Measurements from ENCODE around the gene SOCS2. TPM values are rescaled to one million over a fixed set of nuclear protein-coding genes. Genes with fewer than 3 reads are reported as not detected.

SOCS2 gene
- total and polyA plus RNA-seq, 11 donors, result 9.2 to 46.5 (median 19.0) TPM

DNA sequence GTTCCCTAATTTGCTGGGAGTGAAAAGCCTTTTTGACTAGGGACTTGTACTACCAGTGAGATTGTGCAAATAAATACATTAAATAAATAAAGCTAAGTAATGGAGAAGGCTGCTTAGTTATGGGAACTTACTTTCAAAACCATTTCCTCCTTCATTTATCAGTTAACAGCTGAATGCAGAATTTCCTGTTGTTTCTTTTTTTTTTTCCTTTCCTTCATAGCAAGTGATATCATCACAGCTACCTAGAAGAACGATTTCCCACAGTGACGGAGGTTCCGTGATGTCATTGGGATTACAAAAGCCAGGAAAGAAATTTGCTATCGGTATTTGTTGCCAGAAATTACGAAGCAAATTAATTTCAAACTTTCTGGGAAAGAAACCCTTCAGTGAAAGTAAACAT lies 42.1 kb upstream of the SOCS2 start:
- WGBS, 4 donors, result 37 to 68% (median 44%) methylated on average over 5 of the region's 5 CpGs
- no peak for DNase-seq
- H3K27me3 ChIP-seq, result no peaks in the 10 kb centered on the region
- no peaks in the 10 kb centered on the region for H3K36me3 ChIP-seq
- intact Hi-C loops (cut with DNase I), result no loop called here
- H3K4me1 ChIP-seq, result peaks cover 0 to 3% (median 0%) of the 10 kb centered on the region in 12 donors
- no peak overlapping the region for H3K4me3 ChIP-seq
- no peaks in the 10 kb centered on the region for H3K9me3 ChIP-seq
- H3K27ac ChIP-seq, result no peak overlapping the region
- no peak for ATAC-seq
- no peak for TF ChIP-seq POLR2A (IDR thresholded peaks at IDR 0.05)
- TF ChIP-seq, protein P1, sequence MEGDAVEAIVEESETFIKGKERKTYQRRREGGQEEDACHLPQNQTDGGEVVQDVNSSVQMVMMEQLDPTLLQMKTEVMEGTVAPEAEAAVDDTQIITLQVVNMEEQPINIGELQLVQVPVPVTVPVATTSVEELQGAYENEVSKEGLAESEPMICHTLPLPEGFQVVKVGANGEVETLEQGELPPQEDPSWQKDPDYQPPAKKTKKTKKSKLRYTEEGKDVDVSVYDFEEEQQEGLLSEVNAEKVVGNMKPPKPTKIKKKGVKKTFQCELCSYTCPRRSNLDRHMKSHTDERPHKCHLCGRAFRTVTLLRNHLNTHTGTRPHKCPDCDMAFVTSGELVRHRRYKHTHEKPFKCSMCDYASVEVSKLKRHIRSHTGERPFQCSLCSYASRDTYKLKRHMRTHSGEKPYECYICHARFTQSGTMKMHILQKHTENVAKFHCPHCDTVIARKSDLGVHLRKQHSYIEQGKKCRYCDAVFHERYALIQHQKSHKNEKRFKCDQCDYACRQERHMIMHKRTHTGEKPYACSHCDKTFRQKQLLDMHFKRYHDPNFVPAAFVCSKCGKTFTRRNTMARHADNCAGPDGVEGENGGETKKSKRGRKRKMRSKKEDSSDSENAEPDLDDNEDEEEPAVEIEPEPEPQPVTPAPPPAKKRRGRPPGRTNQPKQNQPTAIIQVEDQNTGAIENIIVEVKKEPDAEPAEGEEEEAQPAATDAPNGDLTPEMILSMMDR (IDR thresholded peaks at IDR 0.05), result no peak

DNA sequence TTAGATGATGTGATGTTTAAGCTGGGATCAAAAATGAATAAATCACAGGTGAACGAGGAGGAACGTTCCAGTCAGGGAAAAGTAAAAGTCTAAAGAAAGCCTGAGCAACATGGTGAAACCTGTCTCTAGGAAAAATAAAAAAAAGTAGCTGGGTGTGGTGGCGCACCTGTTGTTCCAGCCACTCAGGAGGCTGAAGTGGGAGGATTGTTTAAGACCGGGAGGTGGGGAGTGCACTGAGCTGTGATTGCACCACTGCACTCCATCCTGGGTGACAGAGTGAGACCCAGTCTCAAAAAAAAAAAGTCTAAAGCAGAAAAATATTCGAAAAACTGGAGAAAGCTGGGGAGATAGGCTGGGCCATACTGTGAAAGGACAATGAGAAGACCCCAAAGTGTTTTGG lies 39.2 kb upstream of the SOCS2 start:
- Histone ChIP-seq H3K9me3 (no peaks in the 10 kb centered on the region), H3K27me3 (no peaks in the 10 kb centered on the region), H3K36me3 (no peaks in the 10 kb centered on the region), H3K27ac (no peak overlapping the region), H3K4me1 (peaks cover 0 to 17% (median 8%) of the 10 kb centered on the region in 12 donors), H3K4me3 (no peak overlapping the region)
- TF ChIP-seq, protein P1 (IDR thresholded peaks at IDR 0.05), result no peak
- TF ChIP-seq POLR2A (IDR thresholded peaks at IDR 0.05), result no peak
- DNase-seq (no peak), ATAC-seq (no peak)
- intact Hi-C loops (cut with DNase I), result no loop called here
- 93 to 95% (median 94%) methylated on average over 5 of the region's 5 CpGs for WGBS, 4 donors

DNA sequence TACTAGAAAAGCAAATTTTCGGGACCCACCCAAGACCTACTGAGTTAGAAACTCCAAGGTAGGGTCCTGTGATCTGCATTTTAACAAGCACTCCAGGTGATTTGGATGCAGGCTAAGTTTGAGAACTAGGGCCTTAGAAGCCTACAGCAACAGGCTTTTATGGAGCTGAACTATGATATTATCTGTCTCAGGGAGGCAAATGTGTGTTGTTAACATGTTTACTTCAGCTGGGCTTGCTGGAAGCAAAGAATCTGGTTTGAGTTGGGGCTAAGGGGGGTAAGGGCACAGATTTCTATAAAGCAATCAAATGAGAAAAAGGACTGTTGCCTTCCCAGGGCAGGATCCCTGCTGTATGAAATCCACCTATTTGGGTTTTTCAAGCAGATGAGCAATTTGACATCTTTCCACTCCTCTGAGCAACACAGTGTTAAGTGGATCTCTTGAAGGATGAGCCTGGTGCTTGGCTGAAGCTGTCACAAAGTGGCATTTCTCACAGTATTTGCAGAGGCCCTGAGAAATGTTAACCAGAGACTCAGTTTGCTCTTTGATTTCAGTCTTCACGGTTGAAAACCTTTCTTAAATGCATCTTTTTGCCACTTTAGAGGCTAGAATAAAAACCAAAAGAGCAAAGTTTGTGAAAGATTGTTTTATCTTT lies 36.2 kb upstream of the SOCS2 start:
- Histone ChIP-seq H3K4me1 (peaks cover 0 to 27% (median 10%) of the 10 kb centered on the region in 12 donors), H3K27ac (peak overlapping the region in 10 of 12 donors; percentile 2 to 83 (median 56)), H3K36me3 (no peaks in the 10 kb centered on the region), H3K9me3 (no peaks in the 10 kb centered on the region), H3K4me3 (no peak overlapping the region), H3K27me3 (no peaks in the 10 kb centered on the region)
- DNase-seq (no peak), ATAC-seq (no peak)
- intact Hi-C loops (cut with DNase I), result no loop called here
- TF ChIP-seq, protein P1 (IDR thresholded peaks at IDR 0.05), result no peak
- no peak for TF ChIP-seq POLR2A (IDR thresholded peaks at IDR 0.05)
- WGBS, 4 donors, result 58 to 79% (median 67%) methylated on average over 2 of the region's 2 CpGs

DNA sequence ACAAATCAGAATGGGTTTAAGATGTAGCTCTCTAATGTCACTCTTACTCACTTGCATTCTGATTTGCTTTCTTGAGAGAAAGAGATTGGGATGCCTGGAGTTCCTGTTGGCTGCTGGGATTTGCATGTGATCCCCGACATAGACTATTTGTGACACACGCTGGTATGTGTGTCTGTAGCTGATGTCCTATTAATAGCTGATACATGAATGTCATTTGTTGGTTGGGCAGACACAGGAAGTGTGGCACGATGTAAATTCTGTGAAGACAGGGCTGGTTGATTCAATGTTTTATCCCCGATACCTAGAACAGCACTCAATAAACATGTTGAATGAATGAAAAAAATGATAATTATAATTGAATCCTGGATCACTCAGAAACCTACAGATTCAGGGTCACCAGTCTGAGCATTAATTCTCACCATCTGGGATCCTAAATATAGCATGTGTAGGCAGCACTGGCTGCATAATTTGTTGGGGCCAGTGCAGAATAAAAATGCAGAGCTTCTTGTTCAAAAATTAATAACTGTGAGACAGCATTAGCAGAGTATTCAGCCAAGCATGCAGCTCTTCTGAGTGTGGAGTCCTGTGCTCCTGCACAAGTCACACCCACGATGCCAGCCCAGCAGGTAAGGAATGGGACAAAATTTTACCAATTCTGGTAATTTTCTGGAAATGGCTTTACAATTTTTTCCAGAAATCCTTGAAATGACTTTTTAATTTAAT lies 35.5 kb upstream of the SOCS2 start:
- WGBS, 4 donors, result 24 to 33% (median 26%) methylated on average over 5 of the region's 5 CpGs
- Histone ChIP-seq H3K4me3 (peak overlapping the region in 1 of 12 donors; percentile 11), H3K9me3 (no peaks in the 10 kb centered on the region), H3K27ac (peak overlapping the region in 10 of 12 donors; percentile 2 to 83 (median 56)), H3K36me3 (no peaks in the 10 kb centered on the region), H3K27me3 (no peaks in the 10 kb centered on the region), H3K4me1 (peaks cover 0 to 32% (median 10%) of the 10 kb centered on the region in 12 donors)
- DNase-seq (peak in 2 of 5 donors; percentile 17 to 32), ATAC-seq (peak; percentile 81 to 90 (median 84))
- intact Hi-C loops (cut with DNase I), result no loop called here
- TF ChIP-seq, protein P1 (IDR thresholded peaks at IDR 0.05), result no peak
- TF ChIP-seq POLR2A (IDR thresholded peaks at IDR 0.05), result no peak
